Naive thymus-derived CD4-positive, alpha-beta T cell (primary cell): Measurements from ENCODE around the gene HOXD4. TPM values are rescaled to one million over a fixed set of nuclear protein-coding genes. Genes with fewer than 3 reads are reported as not detected.

ENCODE experiments used
- ATAC-seq: fragments of 150-1000 bp; cut with Tn5 transposase; 2 replicates; pipeline ENCODE4 v1.10.0; 2021; ENCODE audit warnings: mild to moderate bottlenecking, moderate library complexity
- CTCF ChIA-PET: fragments of 350-600 bp; sonication (Branson Sonifier 250); formaldehyde crosslinking; loops from one replicate; lab custom pipeline; 2021; ENCODE audit warnings: antibody characterized with exemption; lab: Charles Lee
- POLR2A ChIA-PET: fragments of 350-600 bp; sonication (Branson Sonifier 250); formaldehyde crosslinking; loops from one replicate; lab custom pipeline; 2021; ENCODE audit warnings: antibody characterized with exemption, inconsistent platforms; lab: Charles Lee
- DNase-seq, 9 donors: peaks; one replicate each; pipeline versions ENCODE4 v3.0.0 to v3.0.0-alpha.2; 2020 to 2022; ENCODE audit warnings: mixed read lengths in 1 of 9
- H3K27ac ChIP-seq: one replicate; pipeline ENCODE4 v1.7.0; 2013; ENCODE audit warnings: mild to moderate bottlenecking, low read depth, low read length, moderate library complexity
- H3K27me3 ChIP-seq, 2 donors: one replicate each; pipeline ENCODE4 v1.7.0; 2013; ENCODE audit warnings: low read length in 2 of 2, mild to moderate bottlenecking in 2 of 2, moderate library complexity in 2 of 2; ENCODE audit not compliant: control insufficient read depth in 2 of 2, insufficient read depth in 2 of 2
- H3K36me3 ChIP-seq, 3 experiments: 1 replicate in 2 of 3; 2 replicates in 1 of 3; pipeline ENCODE4 v1.7.0; 2013; ENCODE audit warnings: low read length in 3 of 3, mild to moderate bottlenecking in 3 of 3, moderate library complexity in 1 of 3; ENCODE audit not compliant: insufficient read depth in 3 of 3, control insufficient read depth in 2 of 3
- H3K4me1 ChIP-seq, 2 donors: one replicate each; pipeline ENCODE4 v1.7.0; 2013; ENCODE audit warnings: low read length in 2 of 2, mild to moderate bottlenecking in 2 of 2, moderate library complexity in 1 of 2; ENCODE audit not compliant: control insufficient read depth in 2 of 2, insufficient read depth in 2 of 2
- H3K4me3 ChIP-seq: 2 replicates; pipeline ENCODE4 v1.7.0; 2013; ENCODE audit warnings: mild to moderate bottlenecking, low read length
- H3K9me3 ChIP-seq, 3 experiments: 1 replicate in 2 of 3; 2 replicates in 1 of 3; pipeline ENCODE4 v1.7.0; 2013; ENCODE audit warnings: low read length in 3 of 3; ENCODE audit not compliant: control insufficient read depth in 2 of 3
- H3K27ac Mint-ChIP-seq, 9 donors: one replicate each; pipeline ENCODE4 v1.8.0; 2020 to 2022; ENCODE audit warnings: mixed read lengths in 9 of 9, mild to moderate bottlenecking in 8 of 9, moderate library complexity in 5 of 9, inconsistent platforms in 2 of 9
- H3K27me3 Mint-ChIP-seq, 5 donors: one replicate each; pipeline ENCODE4 v1.8.0; 2021 to 2022; ENCODE audit warnings: mixed read lengths in 5 of 5, mild to moderate bottlenecking in 1 of 5
- H3K36me3 Mint-ChIP-seq, 5 donors: one replicate each; pipeline ENCODE4 v1.8.0; 2020 to 2022; ENCODE audit warnings: mixed read lengths in 5 of 5, mild to moderate bottlenecking in 3 of 5, inconsistent platforms in 1 of 5
- H3K4me1 Mint-ChIP-seq, 7 donors: one replicate each; pipeline ENCODE4 v1.8.0; 2020 to 2022; ENCODE audit warnings: mixed read lengths in 7 of 7, mild to moderate bottlenecking in 3 of 7, inconsistent platforms in 1 of 7
- H3K4me3 Mint-ChIP-seq, 10 donors: one replicate each; pipeline ENCODE4 v1.8.0; 2020 to 2022; ENCODE audit warnings: mild to moderate bottlenecking in 10 of 10, mixed read lengths in 10 of 10, moderate library complexity in 6 of 10, inconsistent platforms in 2 of 10
- H3K9me3 Mint-ChIP-seq, 11 donors: one replicate each; pipeline ENCODE4 v1.8.0; 2020 to 2022; ENCODE audit warnings: mixed read lengths in 11 of 11, mild to moderate bottlenecking in 4 of 11, inconsistent platforms in 1 of 11, moderate library complexity in 1 of 11
- intact Hi-C, 2 donors: fragments of 100-400 bp; cut with micrococcal nuclease; formaldehyde crosslinking; loops; one replicate each; pipeline ENCODE4 v1.15.1; 2023
- polyA plus RNA-seq, 2 donors: library from polyadenylated mRNA; unstranded; fragments of 300-500 nt; fragmentation: Illumina TruSeq; gene quantifications; one replicate each; pipeline ENCODE4 v1.2.3, GENCODE V29; 2021
- total RNA-seq, 6 experiments: library from RNA in 5 of 6; stranded (reverse) in 5 of 6; gene quantifications; 1 replicate in 5 of 6; 2 replicates in 1 of 6; pipeline ENCODE4 v1.2.3 and lab custom pipeline; 2021 to 2026

Gene HOXD4
- total and polyA plus RNA-seq, 7 experiments from 2014 or later = not detected

- Mint-ChIP-seq H3K36me3 (peaks cover 0 to 9% (median 1%) of the 10 kb centered on the region in 5 donors), H3K4me1 (peaks cover 13 to 52% (median 46%) of the 10 kb centered on the region in 7 donors), H3K9me3 (peaks cover 0 to 49% (median 16%) of the 10 kb centered on the region in 11 donors), H3K27ac (no peak overlapping the region), H3K4me3 (no peak overlapping the region), H3K27me3 (peaks cover 78 to 85% (median 83%) of the 10 kb centered on the region in 5 donors)
- no peak overlapping the region for H3K27ac ChIP-seq
- peaks cover 3 to 20% of the 10 kb centered on the region in 2 donors for H3K4me1 ChIP-seq
- H3K27me3 ChIP-seq = peaks cover 43 to 71% of the 10 kb centered on the region in 2 donors
- no peak overlapping the region for H3K4me3 ChIP-seq
- DNase-seq = no peak
- POLR2A ChIA-PET = no interaction called here
- H3K36me3 ChIP-seq = no peaks in the 10 kb centered on the region
- CTCF ChIA-PET = interaction anchor here (0.7 kb wide), 1 partner anchor 9 kb away, joined by 5 read pairs; no protein-coding TSS in a partner anchor
- intact Hi-C loops = loop anchor here (5.0 to 10.0 kb wide), 4 partner anchors 37 to 1631 kb away; partner anchors contain the start of gene HOXD12 (in 1 of the 2)
- peaks cover 0 to under 1% (median 0%) of the 10 kb centered on the region in 3 experiments for H3K9me3 ChIP-seq
- no peak for ATAC-seq
Measured at GRCh38 chr2:176134035-176134434, 17.3 kb upstream of the HOXD4 start.

GRCh38 chr2:176135035-176135440 is 16.3 kb upstream of the HOXD4 start:
- POLR2A ChIA-PET = no interaction called here

GRCh38 chr2:176136374-176137251 is 14.7 kb upstream of the HOXD4 start:
- peaks cover 33 to 77% of the 10 kb centered on the region in 2 donors for H3K27me3 ChIP-seq
- Mint-ChIP-seq H3K4me1 (peaks cover 7 to 60% (median 50%) of the 10 kb centered on the region in 7 donors), H3K27ac (no peak overlapping the region), H3K4me3 (peak overlapping the region in 8 of 10 donors; percentile 37 to 75 (median 68)), H3K27me3 (peaks cover 86 to 93% (median 90%) of the 10 kb centered on the region in 5 donors), H3K9me3 (peaks cover 0 to 53% (median 22%) of the 10 kb centered on the region in 11 donors), H3K36me3 (peaks cover 0 to 7% (median 1%) of the 10 kb centered on the region in 5 donors)
- ChIA-PET POLR2A (interaction anchor here (0.6 kb wide), 1 partner anchor 210 kb away, joined by 3 read pairs; no protein-coding TSS in a partner anchor), CTCF (no interaction called here)
- H3K4me3 ChIP-seq = no peak overlapping the region
- no peak for ATAC-seq
- H3K9me3 ChIP-seq = peaks cover 0 to 5% (median 0%) of the 10 kb centered on the region in 3 experiments
- no peak overlapping the region for H3K27ac ChIP-seq
- no peaks in the 10 kb centered on the region for H3K36me3 ChIP-seq
- intact Hi-C loops = loop anchor here in 1 of 2 donors (10.0 kb wide), 1 partner anchor 1628 kb away; no protein-coding TSS in a partner anchor
- peaks cover 3 to 28% of the 10 kb centered on the region in 2 donors for H3K4me1 ChIP-seq
- DNase-seq = peak in 1 of 9 donors; percentile 20

More at GRCh38 chr2:176135035-176135440, 16.3 kb upstream of the HOXD4 start:
- Mint-ChIP-seq H3K36me3 (peaks cover 0 to 11% (median 1%) of the 10 kb centered on the region in 5 donors), H3K27ac (no peak overlapping the region), H3K4me3 (peak overlapping the region in 7 of 10 donors; percentile 10 to 76 (median 69)), H3K9me3 (peaks cover 0 to 58% (median 22%) of the 10 kb centered on the region in 11 donors), H3K4me1 (peaks cover 16 to 59% (median 53%) of the 10 kb centered on the region in 7 donors), H3K27me3 (peaks cover 86 to 91% (median 91%) of the 10 kb centered on the region in 5 donors)
- Histone ChIP-seq H3K27ac (no peak overlapping the region), H3K4me1 (peaks cover 3 to 24% of the 10 kb centered on the region in 2 donors), H3K36me3 (no peaks in the 10 kb centered on the region), H3K27me3 (peaks cover 43 to 74% of the 10 kb centered on the region in 2 donors), H3K9me3 (peaks cover 0 to 5% (median 0%) of the 10 kb centered on the region in 3 experiments), H3K4me3 (no peak overlapping the region)
- CTCF ChIA-PET = no interaction called here
- no peak for DNase-seq
- intact Hi-C loops = loop anchor here in 1 of 2 donors (10.0 kb wide), 1 partner anchor 1630 kb away; no protein-coding TSS in a partner anchor
- ATAC-seq = no peak

DNA sequence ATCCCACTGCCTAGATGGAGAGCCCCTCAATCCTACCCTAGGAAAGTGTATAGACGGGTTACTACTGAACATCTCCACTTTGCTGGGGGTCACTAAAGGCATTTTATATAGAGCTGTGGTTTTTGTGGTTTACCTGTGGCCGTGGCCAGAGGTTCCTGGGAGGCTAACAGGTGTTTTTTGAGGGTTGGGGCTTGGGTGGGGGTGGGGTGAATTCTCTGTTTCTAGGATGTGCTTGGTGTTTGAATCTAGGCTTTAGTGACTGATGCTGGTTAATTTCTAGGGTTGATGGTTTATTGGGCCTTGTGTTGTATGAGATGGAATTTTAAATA is 14.1 kb upstream of the HOXD4 start:
- H3K9me3 Mint-ChIP-seq = peaks cover 0 to 53% (median 22%) of the 10 kb centered on the region in 11 donors
- H3K36me3 Mint-ChIP-seq = peaks cover 0 to 7% (median 1%) of the 10 kb centered on the region in 5 donors
- ChIA-PET CTCF (interaction anchor here (1.1 kb wide), 1 partner anchor 318 kb away, joined by 4 read pairs; no protein-coding TSS in a partner anchor), POLR2A (interaction anchor here (0.6 kb wide), 1 partner anchor 17 kb away, joined by 3 read pairs; no protein-coding TSS in a partner anchor)
- no peak overlapping the region for H3K27ac Mint-ChIP-seq
- H3K4me3 ChIP-seq = no peak overlapping the region
- H3K36me3 ChIP-seq = no peaks in the 10 kb centered on the region
- peaks cover 86 to 94% (median 90%) of the 10 kb centered on the region in 5 donors for H3K27me3 Mint-ChIP-seq
- ATAC-seq = no peak
- H3K4me1 ChIP-seq = peaks cover 3 to 28% of the 10 kb centered on the region in 2 donors
- H3K27me3 ChIP-seq = peaks cover 29 to 72% of the 10 kb centered on the region in 2 donors
- no peak for DNase-seq
- peaks cover 0 to 5% (median 0%) of the 10 kb centered on the region in 3 experiments for H3K9me3 ChIP-seq
- peaks cover 7 to 56% (median 45%) of the 10 kb centered on the region in 7 donors for H3K4me1 Mint-ChIP-seq
- H3K4me3 Mint-ChIP-seq = peak overlapping the region in 6 of 10 donors; percentile 35 to 50 (median 43)
- intact Hi-C loops = loop anchor here in 1 of 2 donors (10.0 kb wide), 1 partner anchor 1628 kb away; no protein-coding TSS in a partner anchor
- H3K27ac ChIP-seq = no peak overlapping the region

- H3K27ac Mint-ChIP-seq = peak overlapping the region in 1 of 9 donors; percentile 22
- peaks cover 0 to 5% (median 0%) of the 10 kb centered on the region in 3 experiments for H3K9me3 ChIP-seq
- H3K36me3 ChIP-seq = no peaks in the 10 kb centered on the region
- ChIA-PET POLR2A (interaction anchor here (0.6 kb wide), 1 partner anchor 16 kb away, joined by 3 read pairs; no protein-coding TSS in a partner anchor), CTCF (interaction anchor here (1.1 kb wide), 1 partner anchor 317 kb away, joined by 4 read pairs; no protein-coding TSS in a partner anchor)
- H3K27ac ChIP-seq = no peak overlapping the region
- peaks cover 24 to 65% of the 10 kb centered on the region in 2 donors for H3K27me3 ChIP-seq
- H3K4me1 ChIP-seq = peaks cover 3 to 28% of the 10 kb centered on the region in 2 donors
- peaks cover 7 to 52% (median 42%) of the 10 kb centered on the region in 7 donors for H3K4me1 Mint-ChIP-seq
- no peak overlapping the region for H3K4me3 ChIP-seq
- H3K4me3 Mint-ChIP-seq = peak overlapping the region in 2 of 10 donors; percentile 40 to 44
- ATAC-seq = no peak
- peaks cover 0 to 7% (median 1%) of the 10 kb centered on the region in 5 donors for H3K36me3 Mint-ChIP-seq
- peaks cover 0 to 51% (median 20%) of the 10 kb centered on the region in 11 donors for H3K9me3 Mint-ChIP-seq
- intact Hi-C loops = loop anchor here in 1 of 2 donors (10.0 kb wide), 1 partner anchor 1627 kb away; no protein-coding TSS in a partner anchor
- peaks cover 85 to 93% (median 90%) of the 10 kb centered on the region in 5 donors for H3K27me3 Mint-ChIP-seq
- DNase-seq = no peak
Measured at GRCh38 chr2:176137906-176138305, 13.4 kb upstream of the HOXD4 start.
